ENCODE results near the gene COL4A3.

- TF ChIP-seq DPF2 (IDR thresholded peaks at IDR 0.05) (no peak), FOSL1 (tag; conservative IDR thresholded peaks at IDR 0.05) (no peak), ZKSCAN1 (IDR thresholded peaks at IDR 0.05; ENCODE audit: low read depth, low read length) (no peak), MAFK (IDR thresholded peaks at IDR 0.05; ENCODE audit: low read length) (no peak), CTCF (IDR thresholded peaks at IDR 0.05 in 2 of 3, conservative IDR thresholded peaks at IDR 0.05 in 1 of 3; ENCODE audit: insufficient read depth in 2 of 3, low read depth in 1 of 3, low read length in 3 of 3) (no peak), SIN3A (IDR thresholded peaks at IDR 0.05; ENCODE audit: borderline replicate concordance in 2 of 2, control insufficient read depth in 1 of 2, low read depth in 2 of 2, low read length in 2 of 2) (no peak), ZNF347 (CRISPR knock-in tag; IDR thresholded peaks at IDR 0.05; ENCODE audit: low read depth) (no peak), TEAD2 (tag; IDR thresholded peaks at IDR 0.05) (no peak), CHD2 (IDR thresholded peaks at IDR 0.05; ENCODE audit: low read depth, low read length) (no peak), FOXP1 (CRISPR knock-in tag; IDR thresholded peaks at IDR 0.05) (no peak)
Observed at GRCh38 chr2:227130636-227131035, 33.8 kb upstream of the COL4A3 start.

Data from K562 (cell line).